ENCODE data around the gene PTCH1. TPM values are rescaled to one million over a fixed set of nuclear protein-coding genes. Genes with fewer than 3 reads are reported as not detected.

PTCH1 gene
- total RNA-seq, 2 experiments from 2014 or later: 7.1 to 8.9 TPM

GRCh38 chr9:95411054-95411892 lies 105.5 kb downstream of the PTCH1 start:
- Mint-ChIP-seq H3K36me3 (ENCODE audit: low read depth) (no peaks in the 10 kb centered on the region), H3K4me3 (no peak overlapping the region), H3K27me3 (peaks cover 2% of the 10 kb centered on the region), H3K4me1 (no peaks in the 10 kb centered on the region), H3K27ac (no peak overlapping the region), H3K9me3 (no peaks in the 10 kb centered on the region)
- ChIA-PET POLR2A (no interaction called here), CTCF (interaction anchor here (1.4 kb wide), 1 partner anchor 52 kb away, joined by 4 read pairs; no protein-coding TSS in a partner anchor)
- no peak for DNase-seq

- H3K36me3 Mint-ChIP-seq (ENCODE audit: low read depth): no peaks in the 10 kb centered on the region
- H3K27ac Mint-ChIP-seq: no peak overlapping the region
- POLR2A ChIA-PET: no interaction called here
- CTCF ChIA-PET: no interaction called here
- no peak for DNase-seq
- no peaks in the 10 kb centered on the region for H3K9me3 Mint-ChIP-seq
- H3K27me3 Mint-ChIP-seq: peaks cover 5% of the 10 kb centered on the region
- H3K4me3 Mint-ChIP-seq: no peak overlapping the region
- H3K4me1 Mint-ChIP-seq: no peaks in the 10 kb centered on the region
Measured at GRCh38 chr9:95409650-95410426, 106.9 kb downstream of the PTCH1 start.

- peaks cover 6% of the 10 kb centered on the region for H3K9me3 Mint-ChIP-seq
- H3K36me3 Mint-ChIP-seq (ENCODE audit: low read depth): no peaks in the 10 kb centered on the region
- no peak overlapping the region for H3K27ac Mint-ChIP-seq
- H3K27me3 Mint-ChIP-seq: peaks cover 21% of the 10 kb centered on the region
- no peaks in the 10 kb centered on the region for H3K4me1 Mint-ChIP-seq
- H3K4me3 Mint-ChIP-seq: no peak overlapping the region
- CTCF ChIA-PET: no interaction called here
- DNase-seq: no peak
- POLR2A ChIA-PET: no interaction called here
Measured at GRCh38 chr9:95407524-95407923, 109.2 kb downstream of the PTCH1 start.

GRCh38 chr9:95406121-95406520 lies 110.7 kb downstream of the PTCH1 start:
- no peak for DNase-seq
- POLR2A ChIA-PET: no interaction called here
- no peak overlapping the region for H3K4me3 Mint-ChIP-seq

GRCh38 chr9:95399261-95399660 lies 117.5 kb downstream of the PTCH1 start:
- Mint-ChIP-seq H3K4me3 (no peak overlapping the region), H3K27me3 (peaks cover 37% of the 10 kb centered on the region), H3K9me3 (peaks cover 21% of the 10 kb centered on the region), H3K4me1 (no peaks in the 10 kb centered on the region), H3K36me3 (ENCODE audit: low read depth) (no peaks in the 10 kb centered on the region), H3K27ac (no peak overlapping the region)
- ChIA-PET CTCF (no interaction called here), POLR2A (no interaction called here)
- no peak for DNase-seq

More at GRCh38 chr9:95406121-95406520, 110.7 kb downstream of the PTCH1 start:
- Mint-ChIP-seq H3K36me3 (ENCODE audit: low read depth) (no peaks in the 10 kb centered on the region), H3K9me3 (peaks cover 10% of the 10 kb centered on the region), H3K4me1 (no peaks in the 10 kb centered on the region), H3K27me3 (peaks cover 33% of the 10 kb centered on the region), H3K27ac (no peak overlapping the region)
- CTCF ChIA-PET: no interaction called here

Other genes with a start within 250 kb of the PTCH1 start
- 10 to 100 TPM; 15.4 to 21.5 TPM for gene FANCC, start 199.3 kb downstream of the PTCH1 start, total RNA-seq

Data from activated CD4-positive, alpha-beta T cell treated with anti-CD3 and anti-CD28 coated beads, Interleukin-2, amount 10 ng/mL, durations not matched to agents 7 days and 5 days (primary cell).